GM12878 (cell line): Measurements from ENCODE around the gene COQ10B. TPM values are rescaled to one million over a fixed set of nuclear protein-coding genes. Genes with fewer than 3 reads are reported as not detected.

Experiments
- ATAC-seq: fragments of 200-7000 bp; cut with Tn5 transposase; 3 replicates; pipeline ENCODE4 v1.9.1; 2020; ENCODE audit warnings: mild to moderate bottlenecking, moderate library complexity
- BruUV-seq: library from RNA; stranded (reverse); fragments of 400-500 nt; replicated peaks from 2 replicates; lab custom pipeline; 2021; lab: Mats Ljungman, UMichigan
- CTCF ChIA-PET: fragments of 300-600 bp; sonication (Branson Sonifier 250); formaldehyde crosslinking; extraction: SDS; loops from one replicate; lab custom pipeline; 2021; ENCODE audit warnings: inconsistent platforms; lab: Yijun Ruan, JAX
- POLR2A ChIA-PET: fragments of 350-600 bp; formaldehyde crosslinking; extraction: SDS; loops from one replicate; lab custom pipeline; 2021; ENCODE audit warnings: inconsistent platforms; lab: Charles Lee
- RAD21 ChIA-PET: fragments of 300-600 bp; sonication (Branson Sonifier 250); formaldehyde crosslinking; loops from one replicate; lab custom pipeline; 2023; ENCODE audit warnings: antibody characterized with exemption; ENCODE audit not compliant: unreplicated experiment; lab: Charles Lee
- SMC1A ChIA-PET: fragments of 300-600 bp; sonication (Branson Sonifier 250); formaldehyde crosslinking; loops from one replicate; lab custom pipeline; 2023; ENCODE audit not compliant: unreplicated experiment, uncharacterized antibody; lab: Charles Lee
- DNase-seq: peaks from one replicate; pipeline ENCODE4 v3.0.0-alpha.2; 2011; ENCODE audit warnings: low read depth, low spot score
- FAIRE-seq: peaks from 3 replicates; lab custom pipeline; 2011; peaks lifted over from hg19 to GRCh38; lab: Jason Lieb, UNC
- H2AFZ ChIP-seq: 2 replicates; pipeline ENCODE4 v1.6.0; 2011; ENCODE audit warnings: low read depth, low read length, control low read depth; ENCODE audit not compliant: control insufficient read depth
- H3K27ac ChIP-seq: 2 replicates; pipeline ENCODE4 v1.5.1; 2011; ENCODE audit warnings: control low read depth; ENCODE audit not compliant: control insufficient read depth, insufficient read depth
- H3K27me3 ChIP-seq, 2 experiments: replicated peaks in 1 of 2; 2 replicates each; pipeline versions ENCODE4 v1.6.0 to v1.6.1; 2011; ENCODE audit warnings: low read length in 1 of 2; ENCODE audit not compliant: control insufficient read depth in 2 of 2, insufficient read depth in 2 of 2
- H3K36me3 ChIP-seq, 2 experiments: 2 replicates each; pipeline ENCODE4 v1.5.1; 2011; ENCODE audit warnings: low read length in 1 of 2; ENCODE audit not compliant: control insufficient read depth in 2 of 2, insufficient read depth in 2 of 2
- H3K4me1 ChIP-seq: 2 replicates; pipeline ENCODE4 v1.6.1; 2011; ENCODE audit warnings: mild to moderate bottlenecking, low read length, moderate library complexity, mixed read lengths; ENCODE audit not compliant: control insufficient read depth, insufficient read depth
- H3K4me2 ChIP-seq: 2 replicates; pipeline ENCODE4 v1.6.0; 2011; ENCODE audit warnings: control low read depth; ENCODE audit not compliant: control insufficient read depth, insufficient read depth
- H3K4me3 ChIP-seq: fragments of 200-600 bp; sonication (generic); 2 replicates; pipeline ENCODE4 v1.5.1; 2016
- H3K79me2 ChIP-seq: 2 replicates; pipeline ENCODE4 v1.6.0; 2011; ENCODE audit warnings: low read length; ENCODE audit not compliant: control insufficient read depth, insufficient read depth
- H3K9ac ChIP-seq: 2 replicates; pipeline ENCODE4 v1.8.0; 2011; ENCODE audit warnings: low read length, control low read depth, mixed read lengths; ENCODE audit not compliant: control insufficient read depth, insufficient read depth
- H3K9me3 ChIP-seq: replicated peaks from 3 replicates; pipeline ENCODE4 v1.5.1; 2011; ENCODE audit warnings: mild to moderate bottlenecking, low read length; ENCODE audit not compliant: control insufficient read depth, insufficient read depth
- H4K20me1 ChIP-seq: 2 replicates; pipeline ENCODE4 v1.6.0; 2011; ENCODE audit not compliant: control insufficient read depth, insufficient read depth
- ATF2 ChIP-seq: IDR thresholded peaks from 2 replicates; pipeline ENCODE4 v1.6.1; 2012; ENCODE audit warnings: low read length, inconsistent platforms
- CTCF ChIP-seq, 3 experiments: IDR thresholded peaks in 2 of 3; conservative IDR thresholded peaks in 1 of 3; 2 replicates each; pipeline ENCODE4 v1.5.1; 2011; ENCODE audit warnings: low read depth in 3 of 3, low read length in 3 of 3, mild to moderate bottlenecking in 3 of 3, control low read depth in 2 of 3, moderate library complexity in 2 of 3, inconsistent platforms in 1 of 3, mixed read lengths in 1 of 3; ENCODE audit not compliant: control insufficient read depth in 2 of 3, insufficient read depth in 1 of 3; ENCODE audit errors: extremely low read depth in 1 of 3
- DPF2 ChIP-seq: fragments of 450-650 bp; IDR thresholded peaks from 2 replicates; pipeline ENCODE4 v1.6.1; 2017; ENCODE audit warnings: mild to moderate bottlenecking
- MLLT1 ChIP-seq: fragments of 450-650 bp; IDR thresholded peaks from 2 replicates; pipeline ENCODE4 v1.6.1; 2016; ENCODE audit warnings: mild to moderate bottlenecking
- MTA2 ChIP-seq: fragments of 450-650 bp; IDR thresholded peaks from 2 replicates; pipeline ENCODE4 v1.6.1; 2016; ENCODE audit warnings: low read depth, mild to moderate bottlenecking, moderate library complexity
- MYC ChIP-seq: IDR thresholded peaks from 2 replicates; pipeline ENCODE4 v1.6.1; 2011; ENCODE audit warnings: mild to moderate bottlenecking, low read length, moderate library complexity, inconsistent platforms; ENCODE audit not compliant: insufficient read depth, insufficient replicate concordance, insufficient read length, severe bottlenecking
- NR2F1 ChIP-seq: fragments of 450-650 bp; conservative IDR thresholded peaks from 2 replicates; pipeline ENCODE4 v1.6.1; 2017; ENCODE audit warnings: mild to moderate bottlenecking
- PAX8 ChIP-seq: fragments of 450-650 bp; IDR thresholded peaks from 2 replicates; pipeline ENCODE4 v1.6.1; 2017; ENCODE audit warnings: mild to moderate bottlenecking, moderate library complexity
- STAT1 ChIP-seq: fragments of 450-650 bp; conservative IDR thresholded peaks from 2 replicates; pipeline ENCODE4 v1.6.1; 2014; ENCODE audit warnings: antibody characterized with exemption, mild to moderate bottlenecking
- SUPT20H ChIP-seq: IDR thresholded peaks from 2 replicates; pipeline ENCODE4 v1.6.1; 2011; ENCODE audit warnings: low read depth, mild to moderate bottlenecking, low read length, moderate library complexity, borderline replicate concordance; ENCODE audit not compliant: control insufficient read depth
- TBL1XR1 ChIP-seq: IDR thresholded peaks from 2 replicates; pipeline ENCODE4 v1.6.1; 2012; ENCODE audit warnings: low read depth, low read length, improper control_type of control experiment
- ZNF687 ChIP-seq: fragments of 450-650 bp; IDR thresholded peaks from 2 replicates; pipeline ENCODE4 v1.6.1; 2017; ENCODE audit warnings: mild to moderate bottlenecking, moderate library complexity
- WGBS: methylation state at CpG from one replicate; pipeline ENCODE4 v1.1.6; 2016; ENCODE audit warnings: low lambda C conversion rate; ENCODE audit not compliant: insufficient replicate concordance, insufficient coverage; ENCODE audit errors: missing lambda C conversion rate; 5-methylcytosine and 5-hydroxymethylcytosine counted together
- in situ Hi-C: fragments of 300-500 bp; cut with MboI; formaldehyde crosslinking; loops from 9 replicates; pipeline ENCODE4 v1.14.3; 2018; ENCODE audit warnings: mixed read lengths
- intact Hi-C: fragments of 100-400 bp; cut with micrococcal nuclease; formaldehyde crosslinking; loops from one replicate; pipeline ENCODE4 v1.14.2; 2022; ENCODE audit not compliant: unreplicated experiment
- polyA plus RNA-seq, 11 experiments: library from polyadenylated mRNA; depleted of rRNA in 4 of 11; unstranded in 6 of 11; stranded (reverse) in 5 of 11; fragments of >200 nt; fragmentation: Nextera tagmentation in 4 of 11; fragmentation: Illumina TruSeq in 1 of 11; extraction: Ambion mirVana in 4 of 11; extraction: Trizol in 1 of 11; gene quantifications; 1 replicate in 1 of 11; 2 replicates in 10 of 11; pipeline versions ENCODE4 v1.2.1 to v1.2.3, GENCODE V29; 2011 to 2016; ENCODE audit warnings: inconsistent platforms in 2 of 11, missing spikeins in 2 of 11, low read depth in 1 of 11
- total RNA-seq, 4 experiments: library from RNA; depleted of rRNA in 3 of 4; stranded (reverse); fragments of >200 nt in 3 of 4; fragmentation: Illumina TruSeq in 1 of 4; extraction: Trizol in 1 of 4; gene quantifications; 2 replicates each; pipeline versions ENCODE4 v1.2.1 to v1.2.3, GENCODE V29; 2013 to 2021

COQ10B gene
- total and polyA plus RNA-seq, 10 of the 15 experiments (the other 5 are each of a cell fraction or from before 2014, with no cell fraction given), result 3.6 to 23.2 (median 13.2) TPM

GRCh38 chr2:197405582-197405981, 47.8 kb upstream of the COQ10B start:
- CTCF ChIA-PET, result interaction anchor here (0.8 kb wide), 1 partner anchor 27 kb away, joined by 3 read pairs; no protein-coding TSS in a partner anchor
- no peak for FAIRE-seq
- Histone ChIP-seq H3K9me3 (no peaks in the 10 kb centered on the region), H4K20me1 (no peaks in the 10 kb centered on the region), H3K4me2 (no peak overlapping the region), H2AFZ (no peak overlapping the region), H3K9ac (no peak overlapping the region), H3K4me3 (no peak overlapping the region), H3K79me2 (no peaks in the 10 kb centered on the region; the same call in 1 of the 2 replicates), H3K4me1 (no peaks in the 10 kb centered on the region), H3K27ac (no peak overlapping the region), H3K36me3 (peaks cover 13 to 61% of the 10 kb centered on the region in 2 experiments), H3K27me3 (no peaks in the 10 kb centered on the region)
- WGBS, result 74% methylated on average over 2 of the region's 2 CpGs
- ATAC-seq, result no peak
- POLR2A ChIA-PET, result interaction anchor here (1.1 kb wide), 1 partner anchor 10 kb away, joined by 4 read pairs; no protein-coding TSS in a partner anchor
- no peak for DNase-seq
- SMC1A ChIA-PET, result interaction anchor here (1.0 to 1.4 kb wide), 5 partner anchors 9 to 375 kb away, joined by 3 to 4 read pairs (median 3); no protein-coding TSS in a partner anchor
- BruUV-seq, result no TSS peak
- RAD21 ChIA-PET, result no interaction called here
- in situ Hi-C loops, result loop anchor here (5.0 kb wide), 1 partner anchor 52 kb away; no protein-coding TSS in a partner anchor
- intact Hi-C loops, result no loop called here
- no peak for TF ChIP-seq PAX8
- TF ChIP-seq DPF2, result no peak
- no peak for TF ChIP-seq ZNF687
- TF ChIP-seq TBL1XR1, result no peak
- no peak for TF ChIP-seq MYC
- TF ChIP-seq ATF2, result no peak
- no peak for TF ChIP-seq CTCF (IDR thresholded peaks at IDR 0.05 in 2 of 3, conservative IDR thresholded peaks at IDR 0.05 in 1 of 3; ENCODE audit: control insufficient read depth in 2 of 3, extremely low read depth in 1 of 3, insufficient read depth in 1 of 3, low read depth in 3 of 3, low read length in 3 of 3)
- TF ChIP-seq MLLT1, result no peak
- no peak for TF ChIP-seq NR2F1
- TF ChIP-seq SUPT20H, result no peak
- TF ChIP-seq STAT1, result no peak
- no peak for TF ChIP-seq MTA2
